Measurements from ENCODE around the gene FIBCD1. TPM values are rescaled to one million over a fixed set of nuclear protein-coding genes. Genes with fewer than 3 reads are reported as not detected.

The FIBCD1 gene
- total and polyA plus RNA-seq, 3 experiments from 2014 or later, result not detected

DNA sequence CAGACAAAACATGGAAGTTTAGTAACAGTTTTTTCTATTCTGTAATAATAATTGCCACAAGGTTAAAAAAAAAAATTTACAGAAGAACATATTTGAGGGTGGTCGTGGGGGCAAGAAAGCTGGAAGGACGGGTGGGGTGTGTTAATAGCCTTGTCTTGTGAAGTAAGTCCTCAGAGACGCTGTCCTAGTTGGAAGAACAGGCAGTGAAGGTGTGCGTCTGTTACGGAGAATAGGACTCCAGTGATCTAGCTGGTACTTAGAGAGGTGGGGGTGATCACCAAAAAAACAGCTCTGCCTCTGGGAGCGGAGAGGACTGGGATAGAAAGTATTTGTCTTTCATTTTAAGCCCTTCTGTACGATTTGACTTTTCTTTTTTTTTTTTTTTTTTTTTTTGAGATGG is 86.2 kb downstream of the FIBCD1 start:
- Histone ChIP-seq H3K27ac (ENCODE audit: low read depth, low read length) (no peak overlapping the region), H3K4me1 (ENCODE audit: insufficient read depth, low read length) (no peaks in the 10 kb centered on the region), H3K9me3 (ENCODE audit: low read length) (no peaks in the 10 kb centered on the region), H3K4me3 (ENCODE audit: low read length) (no peak overlapping the region), H3K36me3 (ENCODE audit: insufficient read depth, low read length) (peaks cover 8% of the 10 kb centered on the region), H3K27me3 (ENCODE audit: insufficient read depth, low read length, poor library complexity, severe bottlenecking) (no peaks in the 10 kb centered on the region)
- ChIA-PET POLR2A (no interaction called here), CTCF (interaction anchor here (2.8 kb wide), 1 partner anchor 13 kb away, joined by 11 read pairs; no protein-coding TSS in a partner anchor)
- no peak overlapping the region for H3K27ac Mint-ChIP-seq
- no peaks in the 10 kb centered on the region for H3K9me3 Mint-ChIP-seq
- DNase-seq, result no peak
- H3K4me3 Mint-ChIP-seq, result no peak overlapping the region
- no peaks in the 10 kb centered on the region for H3K27me3 Mint-ChIP-seq
- peaks cover 5 to 6% (median 6%) of the 10 kb centered on the region in 3 donors for H3K4me1 Mint-ChIP-seq
- peaks cover 0 to 36% (median 6%) of the 10 kb centered on the region in 3 donors for H3K36me3 Mint-ChIP-seq

Other genes with a start within 250 kb of the FIBCD1 start
- 10 to 100 TPM; 83.5 to 88.4 TPM for gene EXOSC2, start 245.5 kb downstream of the FIBCD1 start, total RNA-seq
- 24.2 TPM for gene EXOSC2, start 245.5 kb downstream of the FIBCD1 start, polyA plus RNA-seq
- 10 to 100 TPM; 38.8 to 39.3 TPM for gene ABL1, start 104.0 kb downstream of the FIBCD1 start, total RNA-seq
- 16.3 TPM for gene ABL1, start 104.0 kb downstream of the FIBCD1 start, polyA plus RNA-seq
- gene QRFP, start 42.4 kb downstream of the FIBCD1 start, total RNA-seq, result not detected
- gene QRFP, start 42.4 kb downstream of the FIBCD1 start, polyA plus RNA-seq, result not detected
- gene LAMC3, start 69.9 kb upstream of the FIBCD1 start, total RNA-seq, result under 1 TPM; 0.04 to 0.07 TPM
- not detected for gene LAMC3, start 69.9 kb upstream of the FIBCD1 start, polyA plus RNA-seq
- gene AIF1L, start 157.3 kb upstream of the FIBCD1 start, total RNA-seq, result under 1 TPM; 0.27 to 0.48 TPM
- not detected for gene AIF1L, start 157.3 kb upstream of the FIBCD1 start, polyA plus RNA-seq
- 10 to 100 TPM; 69.2 to 69.5 TPM for gene NUP214, start 186.3 kb upstream of the FIBCD1 start, total RNA-seq
- 21.3 TPM for gene NUP214, start 186.3 kb upstream of the FIBCD1 start, polyA plus RNA-seq